ENCODE results near the gene CEP112.

DNA sequence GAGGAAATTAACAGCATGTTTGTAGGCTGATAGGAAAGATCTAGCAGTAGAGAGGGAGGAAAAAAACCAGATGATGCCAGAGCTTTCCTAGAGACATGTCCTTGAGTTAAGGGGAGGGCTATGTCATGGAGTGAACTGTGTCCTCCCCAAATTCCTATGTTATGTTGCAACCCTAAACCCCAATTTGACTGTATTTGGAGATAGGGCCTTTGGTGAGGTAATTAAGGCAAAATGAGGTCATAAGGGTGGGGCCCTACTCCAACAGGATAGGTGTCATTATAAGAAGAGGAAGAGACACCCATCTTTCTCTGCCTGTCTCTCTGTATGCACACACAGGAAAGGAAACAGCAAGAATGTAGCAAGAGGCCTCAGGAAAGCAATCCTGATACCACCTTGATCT is 435.2 kb downstream of the CEP112 start:
- TF ChIP-seq EZH2 (IDR thresholded peaks at IDR 0.05) (no peak), POLR2AphosphoS5 (IDR thresholded peaks at IDR 0.05; ENCODE audit: borderline replicate concordance, low read depth, low read length) (no peak)

Data from SK-N-MC (cell line).